ENCODE results near the gene TMEM200C. TPM values are rescaled to one million over a fixed set of nuclear protein-coding genes. Genes with fewer than 3 reads are reported as not detected.

Gene TMEM200C
- total and polyA plus RNA-seq, 2 donors (not counting 1 experiment from before 2014, with no cell fraction given), result 0.02 to 0.17 TPM

- Histone ChIP-seq H3K27me3 (ENCODE audit: control insufficient read depth, insufficient read depth, low read length) (no peaks in the 10 kb centered on the region), H3K79me2 (ENCODE audit: control insufficient read depth, insufficient read depth, low read length) (no peaks in the 10 kb centered on the region), H3K9ac (ENCODE audit: insufficient read depth, low read length) (no peak overlapping the region), H3K36me3 (ENCODE audit: control insufficient read depth, insufficient read depth, low read length) (no peaks in the 10 kb centered on the region), H4K20me1 (ENCODE audit: control insufficient read depth, extremely low read depth, insufficient read depth, low read length) (no peaks in the 10 kb centered on the region), H3K4me1 (ENCODE audit: control insufficient read depth, extremely low read depth, insufficient read depth, low read length) (no peaks in the 10 kb centered on the region), H3K27ac (ENCODE audit: insufficient read depth, low read length) (no peak overlapping the region), H3K9me3 (ENCODE audit: control insufficient read depth, insufficient read depth, low read depth, low read length) (no peaks in the 10 kb centered on the region), H2AFZ (ENCODE audit: low read length) (no peak overlapping the region), H3K4me2 (ENCODE audit: extremely low read depth, insufficient read depth, low read length) (no peak overlapping the region), H3K4me3 (replicated peaks in 1 of 4; ENCODE audit: control extremely low read depth in 1 of 4, insufficient read depth in 1 of 4, low read depth in 3 of 4, low read length in 4 of 4) (no peak overlapping the region)
- TF ChIP-seq CTCF (conservative IDR thresholded peaks at IDR 0.05 in 1 of 2, IDR thresholded peaks at IDR 0.05 in 1 of 2; ENCODE audit: low read depth in 1 of 2, low read length in 2 of 2) (no peak), EZH2 (IDR thresholded peaks at IDR 0.05; ENCODE audit: low read length, missing control alignments) (no peak)
- DNase-seq (ENCODE audit: low read depth in 2 of 2), result no peak
Measured at GRCh38 chr18:5942591-5942990, 47.3 kb upstream of the TMEM200C start.

DNA sequence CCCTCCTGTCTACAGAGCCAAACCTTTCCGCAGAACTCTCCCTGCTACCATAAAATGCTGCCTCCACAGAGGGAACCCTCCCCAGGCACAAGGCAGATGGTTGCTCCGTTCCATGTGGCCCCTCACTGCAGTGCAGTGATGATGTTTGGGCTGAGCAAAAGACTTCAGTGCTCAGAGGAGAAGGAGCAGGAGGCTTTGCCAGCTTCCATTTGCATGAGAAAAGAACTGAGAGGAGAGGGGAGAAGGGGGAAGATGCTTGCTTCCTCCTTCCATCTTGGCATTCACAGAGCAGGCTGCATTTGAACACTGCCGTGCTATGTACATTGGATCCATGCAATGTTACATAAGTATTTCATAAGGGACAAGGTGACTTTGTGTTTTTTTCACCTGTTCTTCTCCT, 46.6 kb upstream of the TMEM200C start:
- H3K4me1 ChIP-seq (ENCODE audit: control insufficient read depth, extremely low read depth, insufficient read depth, low read length), result no peaks in the 10 kb centered on the region
- H3K4me2 ChIP-seq (ENCODE audit: extremely low read depth, insufficient read depth, low read length), result no peak overlapping the region
- no peak overlapping the region for H3K9ac ChIP-seq (ENCODE audit: insufficient read depth, low read length)
- H3K27ac ChIP-seq (ENCODE audit: insufficient read depth, low read length), result no peak overlapping the region
- H3K4me3 ChIP-seq (replicated peaks in 1 of 4; ENCODE audit: control extremely low read depth in 1 of 4, insufficient read depth in 1 of 4, low read depth in 3 of 4, low read length in 4 of 4), result no peak overlapping the region
- no peaks in the 10 kb centered on the region for H4K20me1 ChIP-seq (ENCODE audit: control insufficient read depth, extremely low read depth, insufficient read depth, low read length)
- H3K9me3 ChIP-seq (ENCODE audit: control insufficient read depth, insufficient read depth, low read depth, low read length), result no peaks in the 10 kb centered on the region
- no peaks in the 10 kb centered on the region for H3K79me2 ChIP-seq (ENCODE audit: control insufficient read depth, insufficient read depth, low read length)
- no peaks in the 10 kb centered on the region for H3K36me3 ChIP-seq (ENCODE audit: control insufficient read depth, insufficient read depth, low read length)
- no peaks in the 10 kb centered on the region for H3K27me3 ChIP-seq (ENCODE audit: control insufficient read depth, insufficient read depth, low read length)
- TF ChIP-seq CTCF (conservative IDR thresholded peaks at IDR 0.05 in 1 of 2, IDR thresholded peaks at IDR 0.05 in 1 of 2; ENCODE audit: low read depth in 1 of 2, low read length in 2 of 2), result no peak
- H2AFZ ChIP-seq (ENCODE audit: low read length), result no peak overlapping the region
- no peak for DNase-seq (ENCODE audit: low read depth in 2 of 2)

DNA sequence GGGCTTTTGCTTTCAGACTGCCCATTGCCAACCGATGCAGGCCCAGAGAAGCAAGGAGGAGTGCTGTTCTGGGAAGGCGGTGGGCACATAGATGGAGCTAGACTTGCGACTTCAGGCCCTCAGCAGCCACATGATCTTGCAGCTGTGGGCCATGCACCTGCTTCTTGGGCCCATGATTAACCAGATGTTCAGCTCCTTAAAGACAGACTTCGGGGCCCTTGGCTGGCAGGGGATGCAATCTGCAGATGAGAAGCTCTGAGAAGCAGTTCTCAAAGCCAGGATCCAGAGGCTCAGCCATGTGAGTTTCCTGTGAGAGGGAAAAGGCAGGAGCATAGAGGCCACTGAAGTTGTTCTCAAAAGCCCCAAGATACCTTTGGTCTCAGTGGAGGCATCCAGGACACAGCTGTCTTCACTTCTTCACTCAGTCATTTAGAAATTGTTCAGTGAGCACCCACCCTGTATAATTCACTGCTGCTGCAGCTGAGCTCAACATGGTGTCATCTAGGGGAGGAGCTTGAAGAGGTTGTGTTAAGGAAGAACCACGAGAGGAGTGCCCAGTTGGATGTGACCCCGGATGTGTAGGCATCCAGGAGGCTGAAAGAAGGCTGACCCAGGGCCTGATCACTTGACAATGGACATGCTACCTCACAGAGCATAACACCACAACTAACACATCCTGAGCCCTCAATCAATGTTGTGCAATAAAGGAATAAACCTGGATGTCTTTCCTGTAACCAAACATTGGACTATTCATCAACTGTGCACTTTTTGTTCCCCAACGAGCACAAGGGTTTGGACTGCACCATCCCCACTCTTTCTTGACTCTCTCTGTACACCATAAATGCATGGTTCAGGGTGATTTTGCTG, 44.7 kb upstream of the TMEM200C start:
- no peaks in the 10 kb centered on the region for H3K27me3 ChIP-seq (ENCODE audit: control insufficient read depth, insufficient read depth, low read length)
- no peaks in the 10 kb centered on the region for H3K79me2 ChIP-seq (ENCODE audit: control insufficient read depth, insufficient read depth, low read length)
- no peak for TF ChIP-seq CTCF (conservative IDR thresholded peaks at IDR 0.05 in 1 of 2, IDR thresholded peaks at IDR 0.05 in 1 of 2; ENCODE audit: low read depth in 1 of 2, low read length in 2 of 2)
- no peak for TF ChIP-seq EZH2 (IDR thresholded peaks at IDR 0.05; ENCODE audit: low read length, missing control alignments)
- no peak overlapping the region for H2AFZ ChIP-seq (ENCODE audit: low read length)
- H3K4me2 ChIP-seq (ENCODE audit: extremely low read depth, insufficient read depth, low read length), result no peak overlapping the region
- H3K9ac ChIP-seq (ENCODE audit: insufficient read depth, low read length), result no peak overlapping the region
- no peaks in the 10 kb centered on the region for H3K36me3 ChIP-seq (ENCODE audit: control insufficient read depth, insufficient read depth, low read length)
- H3K4me3 ChIP-seq (replicated peaks in 1 of 4; ENCODE audit: control extremely low read depth in 1 of 4, insufficient read depth in 1 of 4, low read depth in 3 of 4, low read length in 4 of 4), result no peak overlapping the region
- no peak overlapping the region for H3K27ac ChIP-seq (ENCODE audit: insufficient read depth, low read length)
- H3K4me1 ChIP-seq (ENCODE audit: control insufficient read depth, extremely low read depth, insufficient read depth, low read length), result no peaks in the 10 kb centered on the region
- H3K9me3 ChIP-seq (ENCODE audit: control insufficient read depth, insufficient read depth, low read depth, low read length), result no peaks in the 10 kb centered on the region
- no peak for DNase-seq (ENCODE audit: low read depth in 2 of 2)
- no peaks in the 10 kb centered on the region for H4K20me1 ChIP-seq (ENCODE audit: control insufficient read depth, extremely low read depth, insufficient read depth, low read length)
